ENCODE results near the gene CLSTN2.
"Not testable (repeated sequence)": the region's sequence is repeated elsewhere in the genome, so short reads cannot be mapped to it uniquely, and the experiment has no call there.

CLSTN2 gene

GRCh38 chr3:140423574-140423973, 488.6 kb downstream of the CLSTN2 start:
- H3K4me3 ChIP-seq (ENCODE audit: low read length); H3K27me3 ChIP-seq (ENCODE audit: insufficient read depth, low read length); H3K36me3 ChIP-seq (ENCODE audit: insufficient read depth, low read length); H3K9me3 ChIP-seq (ENCODE audit: low read length); H2AFZ ChIP-seq (ENCODE audit: low read depth, low read length); H3K4me1 ChIP-seq (ENCODE audit: insufficient read depth, low read length): not testable (repeated sequence)

- no peak overlapping the region for H2AFZ ChIP-seq (ENCODE audit: low read depth, low read length)
- no peak overlapping the region for H3K4me3 ChIP-seq (ENCODE audit: low read length)
- H3K36me3 ChIP-seq (ENCODE audit: insufficient read depth, low read length) = no peaks in the 10 kb centered on the region
- H3K27me3 ChIP-seq (ENCODE audit: insufficient read depth, low read length) = no peaks in the 10 kb centered on the region
- H3K9me3 ChIP-seq (ENCODE audit: low read length) = no peaks in the 10 kb centered on the region
- H3K4me1 ChIP-seq (ENCODE audit: insufficient read depth, low read length) = no peaks in the 10 kb centered on the region
Observed at GRCh38 chr3:140424211-140424610, 489.2 kb downstream of the CLSTN2 start.

GRCh38 chr3:140424726-140425125, 489.7 kb downstream of the CLSTN2 start:
- Histone ChIP-seq H3K27me3 (ENCODE audit: insufficient read depth, low read length) (no peaks in the 10 kb centered on the region), H3K4me3 (ENCODE audit: low read length) (no peak overlapping the region), H2AFZ (ENCODE audit: low read depth, low read length) (no peak overlapping the region), H3K9me3 (ENCODE audit: low read length) (no peaks in the 10 kb centered on the region), H3K4me1 (ENCODE audit: insufficient read depth, low read length) (no peaks in the 10 kb centered on the region), H3K36me3 (ENCODE audit: insufficient read depth, low read length) (no peaks in the 10 kb centered on the region)

GRCh38 chr3:140427786-140428185, 492.8 kb downstream of the CLSTN2 start:
- no peaks in the 10 kb centered on the region for H3K4me1 ChIP-seq (ENCODE audit: insufficient read depth, low read length)
- H3K27me3 ChIP-seq (ENCODE audit: insufficient read depth, low read length) = no peaks in the 10 kb centered on the region
- no peaks in the 10 kb centered on the region for H3K9me3 ChIP-seq (ENCODE audit: low read length)
- H3K36me3 ChIP-seq (ENCODE audit: insufficient read depth, low read length) = no peaks in the 10 kb centered on the region
- H3K4me3 ChIP-seq (ENCODE audit: low read length) = no peak overlapping the region
- H2AFZ ChIP-seq (ENCODE audit: low read depth, low read length) = no peak overlapping the region

- no peaks in the 10 kb centered on the region for H3K4me1 ChIP-seq (ENCODE audit: insufficient read depth, low read length)
Observed at GRCh38 chr3:140428380-140428779, 493.4 kb downstream of the CLSTN2 start.

GRCh38 chr3:140429791-140430190, 494.8 kb downstream of the CLSTN2 start:
- Histone ChIP-seq H3K9me3 (ENCODE audit: low read length) (no peaks in the 10 kb centered on the region), H3K4me3 (ENCODE audit: low read length) (no peak overlapping the region), H3K36me3 (ENCODE audit: insufficient read depth, low read length) (no peaks in the 10 kb centered on the region), H3K27me3 (ENCODE audit: insufficient read depth, low read length) (no peaks in the 10 kb centered on the region), H3K4me1 (ENCODE audit: insufficient read depth, low read length) (no peaks in the 10 kb centered on the region), H2AFZ (ENCODE audit: low read depth, low read length) (no peak overlapping the region)

More at GRCh38 chr3:140428380-140428779, 493.4 kb downstream of the CLSTN2 start:
- no peak overlapping the region for H3K4me3 ChIP-seq (ENCODE audit: low read length)
- H3K27me3 ChIP-seq (ENCODE audit: insufficient read depth, low read length) = no peaks in the 10 kb centered on the region
- H3K9me3 ChIP-seq (ENCODE audit: low read length) = no peaks in the 10 kb centered on the region
- no peaks in the 10 kb centered on the region for H3K36me3 ChIP-seq (ENCODE audit: insufficient read depth, low read length)
- H2AFZ ChIP-seq (ENCODE audit: low read depth, low read length) = no peak overlapping the region

- Histone ChIP-seq H3K9me3 (ENCODE audit: low read length) (no peaks in the 10 kb centered on the region), H3K4me3 (ENCODE audit: low read length) (no peak overlapping the region), H3K27me3 (ENCODE audit: insufficient read depth, low read length) (no peaks in the 10 kb centered on the region), H3K4me1 (ENCODE audit: insufficient read depth, low read length) (no peaks in the 10 kb centered on the region), H2AFZ (ENCODE audit: low read depth, low read length) (no peak overlapping the region), H3K36me3 (ENCODE audit: insufficient read depth, low read length) (no peaks in the 10 kb centered on the region)
Observed at GRCh38 chr3:140430494-140430893, 495.5 kb downstream of the CLSTN2 start.

- no peaks in the 10 kb centered on the region for H3K9me3 ChIP-seq (ENCODE audit: low read length)
Observed at GRCh38 chr3:140432229-140432669, 497.3 kb downstream of the CLSTN2 start.

GRCh38 chr3:140433431-140433830, 498.4 kb downstream of the CLSTN2 start:
- Histone ChIP-seq H2AFZ (ENCODE audit: low read depth, low read length) (no peak overlapping the region), H3K4me1 (ENCODE audit: insufficient read depth, low read length) (no peaks in the 10 kb centered on the region)

More at GRCh38 chr3:140432229-140432669, 497.3 kb downstream of the CLSTN2 start:
- H3K4me3 ChIP-seq (ENCODE audit: low read length) = no peak overlapping the region
- H3K36me3 ChIP-seq (ENCODE audit: insufficient read depth, low read length) = no peaks in the 10 kb centered on the region
- no peaks in the 10 kb centered on the region for H3K27me3 ChIP-seq (ENCODE audit: insufficient read depth, low read length)
- no peak overlapping the region for H2AFZ ChIP-seq (ENCODE audit: low read depth, low read length)
- no peaks in the 10 kb centered on the region for H3K4me1 ChIP-seq (ENCODE audit: insufficient read depth, low read length)

GRCh38 chr3:140434261-140434905, 499.4 kb downstream of the CLSTN2 start:
- no peaks in the 10 kb centered on the region for H3K36me3 ChIP-seq (ENCODE audit: insufficient read depth, low read length)
- no peaks in the 10 kb centered on the region for H3K4me1 ChIP-seq (ENCODE audit: insufficient read depth, low read length)
- no peak overlapping the region for H3K4me3 ChIP-seq (ENCODE audit: low read length)
- no peaks in the 10 kb centered on the region for H3K9me3 ChIP-seq (ENCODE audit: low read length)
- H3K27me3 ChIP-seq (ENCODE audit: insufficient read depth, low read length) = no peaks in the 10 kb centered on the region
- H2AFZ ChIP-seq (ENCODE audit: low read depth, low read length) = no peak overlapping the region

More at GRCh38 chr3:140433431-140433830, 498.4 kb downstream of the CLSTN2 start:
- H3K4me3 ChIP-seq (ENCODE audit: low read length) = no peak overlapping the region
- no peaks in the 10 kb centered on the region for H3K27me3 ChIP-seq (ENCODE audit: insufficient read depth, low read length)
- H3K36me3 ChIP-seq (ENCODE audit: insufficient read depth, low read length) = no peaks in the 10 kb centered on the region
- H3K9me3 ChIP-seq (ENCODE audit: low read length) = no peaks in the 10 kb centered on the region

GRCh38 chr3:140436421-140436820, 501.4 kb downstream of the CLSTN2 start:
- no peaks in the 10 kb centered on the region for H3K9me3 ChIP-seq (ENCODE audit: low read length)
- H3K4me1 ChIP-seq (ENCODE audit: insufficient read depth, low read length) = no peaks in the 10 kb centered on the region
- no peaks in the 10 kb centered on the region for H3K36me3 ChIP-seq (ENCODE audit: insufficient read depth, low read length)
- H2AFZ ChIP-seq (ENCODE audit: low read depth, low read length) = no peak overlapping the region
- no peak overlapping the region for H3K4me3 ChIP-seq (ENCODE audit: low read length)
- no peaks in the 10 kb centered on the region for H3K27me3 ChIP-seq (ENCODE audit: insufficient read depth, low read length)

- no peaks in the 10 kb centered on the region for H3K4me1 ChIP-seq (ENCODE audit: insufficient read depth, low read length)
- H3K36me3 ChIP-seq (ENCODE audit: insufficient read depth, low read length) = no peaks in the 10 kb centered on the region
- H3K9me3 ChIP-seq (ENCODE audit: low read length) = no peaks in the 10 kb centered on the region
- H3K27me3 ChIP-seq (ENCODE audit: insufficient read depth, low read length) = no peaks in the 10 kb centered on the region
- no peak overlapping the region for H3K4me3 ChIP-seq (ENCODE audit: low read length)
- no peak overlapping the region for H2AFZ ChIP-seq (ENCODE audit: low read depth, low read length)
Observed at GRCh38 chr3:140438736-140439470, 503.9 kb downstream of the CLSTN2 start.

- H3K36me3 ChIP-seq (ENCODE audit: insufficient read depth, low read length) = no peaks in the 10 kb centered on the region
- no peaks in the 10 kb centered on the region for H3K9me3 ChIP-seq (ENCODE audit: low read length)
- no peak overlapping the region for H2AFZ ChIP-seq (ENCODE audit: low read depth, low read length)
- H3K4me3 ChIP-seq (ENCODE audit: low read length) = no peak overlapping the region
- H3K27me3 ChIP-seq (ENCODE audit: insufficient read depth, low read length) = no peaks in the 10 kb centered on the region
- H3K4me1 ChIP-seq (ENCODE audit: insufficient read depth, low read length) = no peaks in the 10 kb centered on the region
Observed at GRCh38 chr3:140439527-140439926, 504.5 kb downstream of the CLSTN2 start.

All from neuron (in vitro differentiated cells).